GM19099 (cell line): Measurements from ENCODE around the gene GNG10.

ENCODE experiments used
- POLR2A ChIP-seq: IDR thresholded peaks from 3 replicates; pipeline ENCODE4 v1.6.1; 2011; ENCODE audit warnings: low read depth; ENCODE audit not compliant: insufficient read length; ENCODE audit errors: extremely low read depth

The GNG10 gene

DNA sequence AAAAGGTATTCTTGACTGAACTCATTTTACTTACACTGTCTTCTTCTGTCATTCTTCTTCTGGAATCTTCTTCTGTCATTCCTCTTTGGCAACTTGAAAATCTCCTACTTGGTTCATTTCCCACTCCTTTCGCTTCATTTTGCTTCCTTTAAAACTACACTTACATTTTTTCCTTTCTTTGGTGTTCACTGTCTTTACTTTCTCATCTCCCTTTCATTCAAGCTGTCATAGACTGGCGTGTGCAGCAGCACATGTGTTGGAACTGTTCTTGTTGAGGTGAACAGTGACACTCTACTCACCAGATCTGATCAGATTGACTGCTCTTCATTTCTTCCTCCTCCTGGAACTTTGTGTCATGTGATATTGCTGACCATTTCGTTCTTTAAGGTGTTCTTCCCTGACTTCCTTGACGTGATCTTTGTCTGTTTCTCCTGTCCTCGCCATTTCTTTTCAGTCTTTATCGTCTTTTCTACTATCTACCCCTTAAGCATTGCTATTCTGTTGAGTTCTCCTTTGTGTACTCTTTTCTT is 23.9 kb upstream of the GNG10 start:
- no peak for TF ChIP-seq POLR2A

DNA sequence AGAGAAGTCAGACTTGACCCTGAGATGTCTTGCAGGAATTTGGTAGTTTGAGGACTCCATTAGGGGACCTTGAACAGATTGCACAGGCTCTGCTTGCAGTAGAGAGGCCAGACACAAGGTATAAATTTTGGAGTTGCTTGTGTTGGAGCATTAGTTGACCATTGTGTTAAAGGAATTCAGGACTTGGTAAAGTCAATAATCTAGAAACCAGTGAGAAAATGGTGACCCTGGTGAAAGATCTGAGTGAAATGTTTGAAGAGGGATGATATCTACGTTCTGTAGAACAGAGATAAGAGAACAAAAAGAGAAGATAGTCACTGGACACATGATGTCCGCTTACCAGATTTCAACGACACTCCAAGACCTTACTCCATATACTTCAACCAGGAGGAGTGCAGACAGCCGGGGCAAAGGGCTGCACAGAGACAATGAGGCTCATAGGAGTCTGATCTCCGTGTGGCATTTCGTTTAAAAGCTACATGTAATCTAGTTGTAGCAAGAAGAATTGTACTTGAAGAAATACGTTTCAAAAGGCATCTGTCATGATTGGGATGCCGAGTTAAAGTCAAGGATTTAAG is 17.1 kb upstream of the GNG10 start:
- no peak for TF ChIP-seq POLR2A

DNA sequence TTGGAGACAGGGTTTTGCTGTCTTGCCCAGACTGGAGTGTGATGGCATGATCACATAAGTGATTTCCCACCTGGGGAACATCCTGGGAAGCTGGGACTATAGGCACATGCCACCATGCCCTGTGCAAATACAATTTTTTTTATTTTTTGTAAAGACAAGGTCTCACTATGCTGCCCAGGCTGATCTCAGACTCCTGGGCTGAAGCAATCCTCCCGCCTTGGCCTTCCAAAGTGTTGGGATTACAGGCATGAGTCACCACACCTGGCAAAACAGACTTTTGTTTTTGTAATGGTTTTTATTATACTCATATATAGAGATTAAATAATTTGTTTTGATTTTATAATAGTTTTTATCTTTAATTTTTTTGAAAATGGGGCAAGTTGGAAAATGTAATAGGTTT is 15.6 kb upstream of the GNG10 start:
- no peak for TF ChIP-seq POLR2A

DNA sequence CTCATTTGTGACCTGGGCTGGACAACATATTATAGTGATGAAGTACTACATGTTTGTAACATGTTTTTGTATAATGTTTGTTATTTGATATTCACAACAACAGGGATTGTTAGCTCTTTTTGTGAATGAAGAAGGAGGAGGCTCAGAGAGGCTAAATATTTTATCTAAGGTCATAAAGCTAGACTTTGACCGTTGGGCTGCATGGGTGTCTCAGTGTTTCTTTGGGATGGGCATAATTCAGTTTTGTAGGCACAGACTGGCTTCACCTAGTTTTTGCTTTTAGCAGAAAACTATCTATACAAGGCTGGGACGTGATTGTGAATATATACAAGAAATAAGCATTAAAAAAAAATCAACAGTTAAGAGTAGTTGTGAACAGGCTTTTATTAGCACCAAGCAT is 15.0 kb upstream of the GNG10 start:
- no peak for TF ChIP-seq POLR2A

DNA sequence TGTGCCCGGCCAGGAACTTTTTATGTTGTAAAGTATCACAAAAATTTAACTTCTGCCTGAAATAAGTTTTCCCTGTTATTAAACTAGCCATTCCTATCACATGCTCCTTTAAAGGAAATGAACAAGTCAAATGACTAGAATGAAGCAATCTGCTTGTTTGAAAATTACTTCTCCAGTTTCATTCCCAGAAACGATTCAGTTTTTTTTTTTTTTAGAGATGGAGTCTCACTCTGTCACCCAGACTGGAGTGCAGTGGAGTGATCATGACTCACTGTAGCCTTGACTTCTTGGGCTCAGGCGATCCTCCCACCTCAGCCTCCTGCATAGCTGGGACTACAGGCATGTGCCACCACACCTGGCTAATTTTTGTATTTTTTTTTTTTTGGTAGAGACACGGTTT is 13.3 kb upstream of the GNG10 start:
- TF ChIP-seq POLR2A = no peak

DNA sequence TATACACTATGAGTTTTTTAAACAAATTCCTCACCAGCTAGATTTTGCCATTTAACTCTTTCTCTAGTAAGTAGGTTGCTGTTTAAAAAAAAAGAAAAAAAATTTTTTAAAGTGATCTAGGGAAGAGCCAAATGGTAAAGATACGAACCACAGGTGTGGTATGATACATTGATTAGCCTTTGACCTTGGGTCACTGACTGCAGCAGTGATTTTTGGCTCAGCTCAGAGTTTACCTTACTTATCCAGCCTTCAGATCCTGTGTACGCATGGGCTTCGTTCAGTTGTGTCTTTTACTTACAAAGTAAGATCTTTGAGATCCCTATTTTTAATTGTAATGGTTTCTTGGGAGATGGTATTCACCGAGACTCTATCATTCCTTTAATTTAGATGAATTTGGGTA is 12.4 kb upstream of the GNG10 start:
- no peak for TF ChIP-seq POLR2A

DNA sequence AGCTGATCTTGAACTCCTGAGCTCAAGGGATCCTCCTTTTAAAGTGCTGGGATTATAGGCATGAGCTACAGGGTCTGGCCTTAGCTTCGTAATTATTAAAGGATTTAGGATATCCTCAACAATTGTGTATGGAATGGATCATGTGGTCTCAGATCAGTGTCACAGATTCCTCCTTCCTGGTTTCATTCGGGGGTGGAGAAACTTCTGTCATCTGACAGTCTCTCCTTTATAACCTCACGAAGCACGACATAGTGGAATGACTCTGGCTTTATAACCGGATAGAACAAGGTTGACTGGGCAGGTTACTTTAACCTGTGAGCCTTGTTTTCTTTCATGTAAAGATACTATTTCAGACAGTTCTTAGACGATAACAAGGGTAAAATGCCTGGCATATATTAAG is 4.4 kb upstream of the GNG10 start:
- TF ChIP-seq POLR2A = no peak

DNA sequence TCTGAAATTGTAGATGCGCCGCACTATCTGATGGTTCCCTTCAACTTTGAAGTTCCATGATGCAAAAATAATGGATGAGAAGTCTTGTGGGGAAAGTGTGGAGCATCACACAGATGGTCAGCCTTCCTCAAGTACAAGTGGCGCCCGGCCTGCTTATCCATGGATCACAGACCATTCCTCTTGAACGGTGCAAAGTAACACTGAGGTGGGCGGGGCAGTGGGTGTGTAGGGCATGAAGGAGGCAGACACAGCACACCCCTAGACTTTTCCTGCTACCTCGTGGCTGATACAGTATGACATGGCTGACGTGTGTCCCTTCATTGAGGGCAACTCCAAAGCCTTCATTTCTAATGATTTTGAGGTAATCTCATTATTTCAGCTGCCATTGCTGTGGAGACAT is 2.5 kb upstream of the GNG10 start:
- TF ChIP-seq POLR2A = no peak

DNA sequence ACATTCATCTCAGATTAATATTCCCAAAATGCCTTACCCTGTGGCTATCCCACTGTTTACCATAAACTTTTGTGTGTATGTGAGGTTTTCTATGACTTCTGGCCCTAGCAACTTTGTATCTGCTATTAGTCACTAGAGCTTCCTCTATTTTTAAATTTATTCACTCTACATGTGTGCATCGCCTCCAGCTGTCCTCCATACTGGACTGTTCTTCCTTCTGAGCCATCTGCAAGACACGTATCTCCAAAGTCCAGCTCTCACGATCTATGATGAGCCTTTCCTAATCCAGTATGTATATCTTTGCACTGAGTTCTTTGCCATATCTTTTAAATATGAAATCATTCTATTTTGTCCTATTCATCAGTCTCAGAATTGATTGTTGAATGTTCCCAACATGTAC is 1.7 kb upstream of the GNG10 start:
- no peak for TF ChIP-seq POLR2A

DNA sequence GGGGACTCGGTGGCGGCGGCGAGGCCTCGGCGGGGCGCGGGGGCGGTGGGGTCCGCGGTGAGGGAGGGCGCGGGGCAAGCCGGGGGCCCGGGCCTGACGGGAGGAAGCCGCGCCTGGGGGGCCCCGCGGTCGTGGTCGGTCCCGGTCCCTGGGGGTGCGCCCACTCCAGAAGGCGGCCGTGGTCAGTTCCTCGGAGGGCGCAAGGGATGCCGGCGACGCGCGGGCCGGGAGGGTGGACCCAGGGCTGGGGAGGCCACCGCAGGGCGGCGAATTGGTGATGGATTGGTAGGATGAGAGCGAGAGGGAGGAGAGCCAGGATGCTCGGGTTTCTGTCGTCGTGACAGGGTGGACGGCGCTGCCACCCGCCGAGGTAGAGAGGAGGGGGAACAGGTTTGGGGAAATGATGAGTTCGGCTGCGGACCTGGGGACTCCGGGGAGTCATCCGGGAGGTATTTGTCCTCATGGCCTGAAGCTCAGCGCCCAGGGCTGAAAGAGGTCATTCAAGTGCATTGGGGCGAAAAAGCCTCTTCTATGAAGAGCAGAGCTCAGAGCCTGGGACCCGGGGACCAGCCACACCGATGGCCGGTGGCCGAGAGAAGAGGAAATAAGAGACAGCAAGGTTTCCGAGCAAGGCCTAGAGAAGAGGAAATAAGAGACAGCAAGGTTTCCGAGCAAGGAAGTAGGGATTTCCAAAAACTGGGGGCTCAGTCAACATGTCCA is 557 bp downstream of the GNG10 start:
- TF ChIP-seq POLR2A = peak; percentile 18

DNA sequence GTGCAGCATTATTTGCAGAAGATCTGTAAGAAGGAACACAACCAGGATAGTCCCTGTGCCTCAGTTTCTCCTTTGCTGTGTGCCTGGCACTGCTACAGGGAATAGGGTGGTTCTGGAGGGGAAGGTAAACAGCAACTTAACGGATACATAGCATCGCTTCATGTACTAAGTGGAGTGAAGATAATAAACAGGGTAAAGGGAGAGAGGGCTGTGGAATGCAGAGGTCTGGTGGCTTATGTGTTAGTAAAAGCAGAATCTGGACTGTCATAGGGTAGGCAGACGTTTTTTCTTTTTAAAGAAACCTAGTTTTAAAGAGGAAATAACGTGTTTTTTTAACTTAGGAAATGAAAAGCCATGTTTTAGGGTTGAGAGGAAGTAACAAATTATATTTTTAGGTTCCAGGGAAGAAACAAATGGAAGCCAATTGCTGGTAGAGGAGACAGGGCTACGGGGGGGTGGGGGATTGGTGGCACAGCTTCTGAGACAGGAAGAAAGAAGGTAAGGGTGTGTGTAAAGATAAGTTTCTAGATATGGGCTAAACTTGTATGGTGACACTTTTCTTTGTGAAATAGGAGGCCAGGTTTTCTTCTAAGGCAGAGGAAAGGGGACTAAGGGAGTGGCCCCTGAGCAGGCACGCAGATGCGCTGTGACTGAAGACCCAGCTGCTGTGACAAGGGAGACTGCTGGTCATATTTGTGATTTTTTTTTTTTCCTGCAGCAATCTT is 1.3 kb downstream of the GNG10 start:
- TF ChIP-seq POLR2A = no peak

DNA sequence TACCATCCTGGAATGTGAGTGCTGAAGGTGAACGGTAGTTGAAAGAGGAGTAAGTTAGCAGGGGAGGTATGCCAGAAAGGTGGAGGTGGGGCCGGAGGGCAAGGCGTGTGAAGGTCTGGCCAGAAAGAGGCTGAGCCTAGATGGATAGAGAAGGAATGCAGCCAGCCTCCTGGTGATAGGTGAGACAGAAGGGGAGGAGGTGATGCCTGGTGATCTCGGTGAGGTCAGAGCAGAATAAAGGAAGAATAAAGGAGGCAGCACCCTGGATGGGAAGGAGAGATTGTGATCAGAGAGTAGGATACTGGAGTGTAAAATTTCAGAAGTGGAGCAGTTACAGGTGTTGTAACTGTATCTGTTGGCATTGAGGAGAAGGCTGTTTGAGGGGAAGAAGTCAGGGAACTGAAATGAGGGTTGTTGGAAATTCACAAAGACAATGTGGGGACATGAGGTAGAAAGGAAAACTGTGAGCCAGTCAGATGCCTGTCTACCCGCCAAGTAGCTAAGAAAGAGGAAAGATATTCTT is 2.0 kb downstream of the GNG10 start:
- TF ChIP-seq POLR2A = no peak

DNA sequence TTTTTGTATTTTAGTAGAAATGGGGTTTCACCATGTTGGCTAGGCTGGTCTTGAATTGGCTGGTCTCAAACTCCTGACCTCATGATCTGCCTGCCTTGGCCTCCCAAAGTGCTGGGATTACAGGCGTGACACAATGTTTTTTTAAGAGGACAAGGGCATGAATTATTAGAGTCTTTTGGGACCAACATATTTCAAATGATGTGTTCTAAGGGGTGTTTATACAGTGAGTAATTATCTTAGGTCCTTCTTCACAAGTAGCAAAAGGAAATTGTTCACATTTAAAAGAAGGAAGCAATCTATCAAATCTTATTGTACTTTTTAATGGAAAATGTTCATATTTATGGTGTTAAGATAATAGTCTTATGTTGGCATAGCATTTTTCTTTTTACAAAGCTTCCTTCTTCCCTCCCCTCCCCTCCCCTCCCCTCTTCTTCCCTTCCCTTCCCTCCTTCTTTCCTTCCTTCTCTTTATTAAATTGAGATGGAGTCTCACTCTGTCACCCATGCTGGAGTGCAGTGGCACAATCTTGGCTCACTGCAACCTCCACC is 6.7 kb downstream of the GNG10 start:
- TF ChIP-seq POLR2A = no peak

DNA sequence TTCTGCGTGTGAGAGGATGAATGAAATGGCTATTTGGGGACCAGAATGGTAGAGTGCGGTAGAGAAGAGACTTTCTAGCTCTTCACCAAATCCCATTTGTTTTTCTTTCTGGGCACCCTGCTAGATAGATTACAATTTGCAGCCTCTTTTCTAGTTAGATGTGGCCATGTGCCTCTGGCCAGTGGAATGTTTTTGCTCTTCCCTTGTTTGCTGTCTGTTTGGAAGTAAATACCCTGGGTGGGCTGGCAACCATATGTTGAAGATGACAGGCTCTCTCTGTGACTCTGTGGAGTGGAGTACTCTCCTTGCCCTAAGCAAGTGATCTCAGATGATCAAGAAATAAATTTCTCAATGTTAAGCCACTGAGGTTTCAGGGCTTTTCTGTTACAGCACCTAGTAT is 12.9 kb downstream of the GNG10 start:
- no peak for TF ChIP-seq POLR2A

DNA sequence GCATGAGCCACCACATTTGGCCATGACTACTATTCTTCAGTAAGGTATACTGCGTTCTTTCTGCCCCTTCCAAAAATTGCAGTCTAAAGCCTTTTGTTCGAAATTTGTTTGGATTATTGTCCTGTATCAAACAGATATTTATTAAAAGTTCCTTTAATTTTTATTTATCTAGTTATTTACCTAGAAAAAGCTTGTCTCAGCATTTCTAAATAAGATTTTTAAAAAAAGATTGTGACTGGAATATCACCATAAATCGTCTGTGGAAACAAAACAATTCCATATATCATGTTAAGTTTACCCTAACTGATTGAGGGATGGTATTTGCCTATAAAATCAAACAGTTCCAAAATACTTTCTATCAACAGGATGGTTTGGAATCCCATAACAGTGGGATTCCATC is 14.7 kb downstream of the GNG10 start:
- TF ChIP-seq POLR2A = no peak
